Gastroesophageal sphincter (tissue), 4 donors: ENCODE data around the gene ARFRP1. TPM values are rescaled to one million over a fixed set of nuclear protein-coding genes. Genes with fewer than 3 reads are reported as not detected.

Experiments used
- ATAC-seq: fragments of 150-250 bp; one replicate; pipeline ENCODE4 v1.9.1; 2016; ENCODE audit warnings: mild to moderate bottlenecking, moderate library complexity
- H3K27ac ChIP-seq, 4 donors: fragments of 200-600 bp; sonication (generic) in 3 of 4; 1 replicate in 3 of 4; 2 replicates in 1 of 4; pipeline ENCODE4 v1.5.1; 2016 to 2019
- H3K27me3 ChIP-seq: fragments of 200-600 bp; sonication (generic); one replicate; pipeline ENCODE4 v1.5.1; 2019
- H3K36me3 ChIP-seq, 2 donors: fragments of 200-600 bp; sonication (generic); one replicate each; pipeline ENCODE4 v1.5.1; 2019; ENCODE audit warnings: control low read depth in 1 of 2
- H3K4me1 ChIP-seq, 3 donors: fragments of 200-600 bp; sonication (generic); 1 replicate in 2 of 3; 2 replicates in 1 of 3; pipeline ENCODE4 v1.5.1; 2016 to 2019; ENCODE audit warnings: control low read depth in 2 of 3
- H3K4me3 ChIP-seq, 2 donors: fragments of 200-600 bp; sonication (generic); one replicate each; pipeline ENCODE4 v1.5.1; 2019; ENCODE audit warnings: mild to moderate bottlenecking in 1 of 2, moderate library complexity in 1 of 2
- H3K9me3 ChIP-seq, 3 donors: fragments of 200-600 bp; sonication (generic); one replicate each; pipeline ENCODE4 v1.5.1; 2017 to 2019; ENCODE audit warnings: control low read depth in 2 of 3
- EP300 ChIP-seq: sonication (generic); formaldehyde crosslinking; IDR thresholded peaks from one replicate; pipeline ENCODE4 v1.6.1; 2017; ENCODE audit warnings: antibody characterized with exemption, mild to moderate bottlenecking
- POLR2A ChIP-seq, 2 donors: fragments of 450-650 bp; IDR thresholded peaks; one replicate each; pipeline ENCODE4 v1.6.1; 2017; ENCODE audit warnings: antibody characterized with exemption in 2 of 2, mild to moderate bottlenecking in 2 of 2, moderate library complexity in 1 of 2
- POLR2AphosphoS5 ChIP-seq: sonication (generic); formaldehyde crosslinking; IDR thresholded peaks from one replicate; pipeline ENCODE4 v1.6.1; 2017; ENCODE audit warnings: antibody characterized with exemption
- WGBS, 2 donors: methylation state at CpG; one replicate each; pipeline ENCODE4 v1.1.5; 2018; ENCODE audit warnings: low coverage in 1 of 2; 5-methylcytosine and 5-hydroxymethylcytosine counted together
- total RNA-seq, 4 donors: library from RNA; depleted of rRNA; stranded (reverse); fragments of >200 nt; gene quantifications; one replicate each; pipeline ENCODE4 v1.1.0, GENCODE V29; 2016
- TF ChIP-seq, protein P1 (sequence below), 4 experiments: fragments of 200-600 bp in 2 of 4; fragments of 450-650 bp in 2 of 4; sonication (generic) in 1 of 4; IDR thresholded peaks; one replicate each; pipeline ENCODE4 v1.5.1; 2017 to 2019; ENCODE audit warnings: antibody characterized with exemption in 4 of 4, mild to moderate bottlenecking in 2 of 4, moderate library complexity in 2 of 4

The ARFRP1 gene
- total RNA-seq, 4 donors from 2014 or later = 38.9 to 56.4 (median 49.0) TPM

DNA sequence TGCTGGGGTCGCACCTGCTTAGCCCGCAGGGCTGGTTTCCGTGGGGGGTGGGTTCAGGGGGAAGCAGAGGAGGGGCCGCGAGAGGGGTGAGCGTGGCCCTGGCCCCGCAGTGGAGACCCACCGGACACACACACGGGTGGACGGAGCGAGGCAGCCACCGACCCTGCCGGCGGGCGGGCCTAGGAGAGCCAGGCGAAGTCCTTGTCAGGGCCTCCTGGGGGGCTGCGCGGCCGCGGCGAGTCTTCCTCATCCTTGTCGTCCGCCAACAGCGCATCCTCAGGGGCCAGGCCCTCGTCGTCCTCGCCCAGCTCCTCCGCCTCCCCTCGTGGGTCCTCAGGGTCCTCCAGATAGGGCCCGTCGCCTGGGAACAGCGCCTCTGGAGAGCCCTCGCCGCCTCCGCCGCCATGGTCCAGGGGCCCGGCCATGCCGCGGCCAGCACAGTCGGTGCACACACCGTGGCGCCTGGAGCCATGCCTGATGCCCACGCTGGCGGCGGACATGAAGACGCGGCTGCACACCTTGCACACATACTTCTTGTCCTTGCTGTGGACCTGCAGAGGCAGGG lies 39.1 kb upstream of the ARFRP1 start:
- H3K9me3 ChIP-seq = no peaks in the 10 kb centered on the region
- peaks cover 0 to 53% of the 10 kb centered on the region in 2 donors for H3K36me3 ChIP-seq
- no peak overlapping the region for H3K27ac ChIP-seq
- peaks cover 0 to 14% (median 2%) of the 10 kb centered on the region in 3 donors for H3K4me1 ChIP-seq
- no CpG with 5 or more reads among the region's 47 CpGs for WGBS, 2 donors
- ATAC-seq = no peak
- no peaks in the 10 kb centered on the region for H3K27me3 ChIP-seq
- TF ChIP-seq, protein P1, sequence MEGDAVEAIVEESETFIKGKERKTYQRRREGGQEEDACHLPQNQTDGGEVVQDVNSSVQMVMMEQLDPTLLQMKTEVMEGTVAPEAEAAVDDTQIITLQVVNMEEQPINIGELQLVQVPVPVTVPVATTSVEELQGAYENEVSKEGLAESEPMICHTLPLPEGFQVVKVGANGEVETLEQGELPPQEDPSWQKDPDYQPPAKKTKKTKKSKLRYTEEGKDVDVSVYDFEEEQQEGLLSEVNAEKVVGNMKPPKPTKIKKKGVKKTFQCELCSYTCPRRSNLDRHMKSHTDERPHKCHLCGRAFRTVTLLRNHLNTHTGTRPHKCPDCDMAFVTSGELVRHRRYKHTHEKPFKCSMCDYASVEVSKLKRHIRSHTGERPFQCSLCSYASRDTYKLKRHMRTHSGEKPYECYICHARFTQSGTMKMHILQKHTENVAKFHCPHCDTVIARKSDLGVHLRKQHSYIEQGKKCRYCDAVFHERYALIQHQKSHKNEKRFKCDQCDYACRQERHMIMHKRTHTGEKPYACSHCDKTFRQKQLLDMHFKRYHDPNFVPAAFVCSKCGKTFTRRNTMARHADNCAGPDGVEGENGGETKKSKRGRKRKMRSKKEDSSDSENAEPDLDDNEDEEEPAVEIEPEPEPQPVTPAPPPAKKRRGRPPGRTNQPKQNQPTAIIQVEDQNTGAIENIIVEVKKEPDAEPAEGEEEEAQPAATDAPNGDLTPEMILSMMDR (IDR thresholded peaks at IDR 0.05) = no peak
- no peak for TF ChIP-seq POLR2A (IDR thresholded peaks at IDR 0.05)
- TF ChIP-seq EP300 = no peak
- H3K4me3 ChIP-seq = no peak overlapping the region

DNA sequence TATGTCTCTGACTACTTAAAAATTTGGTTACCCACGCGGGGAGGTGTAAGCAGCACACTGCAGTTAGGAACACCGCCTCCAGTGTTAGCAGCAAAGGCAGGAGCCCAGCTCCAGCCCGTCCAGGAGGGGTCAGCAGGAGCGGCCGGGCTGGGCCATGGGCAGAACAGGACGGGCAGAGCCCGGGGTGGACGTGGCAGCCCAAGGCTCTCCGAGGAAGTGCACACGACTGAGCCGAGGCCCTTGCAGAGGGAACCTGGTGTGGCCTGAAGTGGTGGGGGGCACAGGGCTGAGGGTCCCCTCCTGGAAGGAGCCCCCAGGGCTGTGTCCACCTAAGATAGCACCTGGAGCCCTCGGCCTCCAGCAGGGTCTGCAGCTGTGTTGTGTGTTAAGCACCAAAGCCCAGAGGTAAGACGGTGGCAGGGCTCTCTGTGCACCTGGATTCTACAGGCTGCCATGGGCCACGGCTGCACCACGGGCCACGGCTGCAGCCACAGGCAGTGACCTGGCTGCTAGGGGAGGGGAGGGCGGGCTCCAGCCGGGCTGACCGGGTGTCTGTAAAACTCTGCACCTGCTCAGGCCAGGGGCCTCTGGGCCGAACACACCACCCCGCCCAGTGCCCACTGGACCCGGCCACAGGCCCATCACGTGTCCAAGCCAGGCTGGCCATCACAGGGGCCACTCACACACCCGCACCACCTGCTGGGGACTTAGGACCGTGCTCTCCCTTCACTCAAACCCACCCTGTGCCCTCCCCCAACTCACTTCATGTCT lies 38.4 kb upstream of the ARFRP1 start:
- 82% methylated on average over 11 of the region's 26 CpGs; no CpG with 5 or more reads in 1 of the 2 donors for WGBS, 2 donors
- Histone ChIP-seq H3K36me3 (peaks cover 0 to 58% of the 10 kb centered on the region in 2 donors), H3K27ac (no peak overlapping the region)

DNA sequence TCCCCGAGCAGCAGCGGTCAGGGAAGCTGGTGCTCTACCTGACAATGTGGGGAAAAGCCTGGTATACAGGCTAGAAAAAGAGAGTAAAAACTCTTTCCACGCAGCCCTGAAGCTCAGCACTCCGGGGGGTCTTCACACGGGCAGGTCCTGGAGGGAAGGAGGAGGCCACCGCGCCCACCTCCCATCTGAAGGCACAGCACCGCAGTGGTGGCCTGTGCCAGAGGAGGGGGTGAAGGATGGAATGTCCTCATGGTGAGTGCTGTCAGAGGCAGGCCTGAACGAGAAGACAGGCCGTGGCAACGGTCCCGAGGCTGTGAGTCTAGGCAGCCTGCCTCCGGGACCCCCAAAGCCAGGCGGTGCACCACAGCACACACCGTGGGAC lies 37.6 kb upstream of the ARFRP1 start:
- 77 to 85% methylated on average over 5 to 8 of the region's 15 CpGs for WGBS, 2 donors

More for the DNA sequence above, 38.4 kb upstream of the ARFRP1 start:
- ATAC-seq = no peak
- no peaks in the 10 kb centered on the region for H3K9me3 ChIP-seq
- no peak overlapping the region for H3K4me3 ChIP-seq
- H3K4me1 ChIP-seq = peaks cover 0 to 21% (median 9%) of the 10 kb centered on the region in 3 donors
- no peaks in the 10 kb centered on the region for H3K27me3 ChIP-seq
- TF ChIP-seq POLR2A (IDR thresholded peaks at IDR 0.05) = no peak
- no peak for TF ChIP-seq POLR2AphosphoS5
- TF ChIP-seq, protein P1 (IDR thresholded peaks at IDR 0.05) = no peak
- TF ChIP-seq EP300 = no peak

DNA sequence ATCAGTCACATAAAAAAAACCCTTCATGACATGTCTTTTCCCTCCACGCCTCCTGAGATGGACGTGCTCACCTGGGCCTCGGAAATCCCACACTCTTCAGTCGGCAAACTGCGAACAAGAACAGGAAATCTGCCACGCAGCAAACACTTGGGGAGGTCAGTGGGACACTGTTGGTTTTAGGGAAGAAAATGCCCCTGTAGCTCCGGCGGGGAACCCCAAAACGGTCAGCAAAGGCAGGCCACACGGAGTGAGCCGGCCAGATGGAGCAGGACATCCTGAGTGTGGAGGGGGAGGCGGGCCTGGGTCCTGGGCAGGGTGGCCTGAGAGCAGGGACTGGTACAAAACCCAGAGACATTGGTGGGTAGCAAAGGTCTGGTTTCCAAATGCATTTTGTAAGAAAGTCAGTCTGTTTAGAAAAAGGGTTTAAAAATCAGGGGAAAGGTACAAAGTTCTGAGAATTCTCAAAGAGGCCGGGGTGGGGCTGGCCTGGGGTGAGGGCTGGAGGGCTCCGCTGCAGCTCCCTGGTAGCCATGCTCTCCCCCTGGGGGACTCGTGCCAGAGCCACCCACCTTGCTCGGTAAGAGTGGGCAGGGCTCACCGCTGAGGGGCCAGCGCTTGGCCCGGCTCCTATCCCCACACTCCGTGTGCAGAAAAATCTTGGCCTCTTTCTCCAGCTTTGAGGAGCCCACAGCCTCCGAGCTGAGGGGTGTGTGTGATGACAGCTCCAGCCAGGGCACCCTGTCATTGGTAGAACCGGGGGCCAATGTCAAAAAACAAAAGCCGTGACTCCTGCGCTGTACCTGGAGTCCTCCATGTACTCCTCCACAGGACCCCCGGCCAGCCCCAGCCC lies 37.0 kb upstream of the ARFRP1 start:
- no peaks in the 10 kb centered on the region for H3K9me3 ChIP-seq
- H3K4me1 ChIP-seq = peaks cover 0 to 32% (median 12%) of the 10 kb centered on the region in 3 donors
- TF ChIP-seq EP300 = no peak
- TF ChIP-seq, protein P1 (IDR thresholded peaks at IDR 0.05) = no peak
- no peak for TF ChIP-seq POLR2AphosphoS5
- no peak for TF ChIP-seq POLR2A (IDR thresholded peaks at IDR 0.05)
- 67 to 73% methylated on average over 4 to 13 of the region's 25 CpGs for WGBS, 2 donors
- peaks cover 0 to 52% of the 10 kb centered on the region in 2 donors for H3K36me3 ChIP-seq
- peak overlapping the region in 1 of 4 donors; percentile 2 for H3K27ac ChIP-seq
- ATAC-seq = no peak
- no peak overlapping the region for H3K4me3 ChIP-seq
- no peaks in the 10 kb centered on the region for H3K27me3 ChIP-seq

More for the DNA sequence above, 37.6 kb upstream of the ARFRP1 start:
- no peaks in the 10 kb centered on the region for H3K9me3 ChIP-seq
- TF ChIP-seq, protein P1 (IDR thresholded peaks at IDR 0.05) = no peak
- no peak for TF ChIP-seq POLR2AphosphoS5
- TF ChIP-seq EP300 = no peak
- TF ChIP-seq POLR2A (IDR thresholded peaks at IDR 0.05) = no peak
- H3K4me3 ChIP-seq = no peak overlapping the region
- peaks cover 0 to 56% of the 10 kb centered on the region in 2 donors for H3K36me3 ChIP-seq
- no peak overlapping the region for H3K27ac ChIP-seq
- H3K27me3 ChIP-seq = no peaks in the 10 kb centered on the region
- ATAC-seq = no peak
- peaks cover 0 to 29% (median 12%) of the 10 kb centered on the region in 3 donors for H3K4me1 ChIP-seq
